Central memory CD8-positive, alpha-beta T cell (primary cell): Measurements from ENCODE around the gene GON7.
"Not testable (repeated sequence)": the region's sequence is repeated elsewhere in the genome, so short reads cannot be mapped to it uniquely, and the experiment has no call there.

Source experiments
- ATAC-seq: fragments of 150-1000 bp; cut with Tn5 transposase; replicated peaks from 2 replicates; pipeline ENCODE4 v1.10.0; 2022; ENCODE audit warnings: mild to moderate bottlenecking, moderate FRiP score, moderate number of reproducible peaks; ENCODE audit not compliant: poor library complexity, severe bottlenecking; ENCODE audit errors: extremely low read depth
- DNase-seq, 2 donors: peaks; one replicate each; pipeline ENCODE4 v3.0.0; 2021; ENCODE audit warnings: low spot score in 2 of 2
- H3K27ac Mint-ChIP-seq: one replicate; pipeline ENCODE4 v1.8.0; 2022; ENCODE audit warnings: low read depth, mild to moderate bottlenecking, moderate library complexity, mixed read lengths
- H3K27me3 Mint-ChIP-seq: one replicate; pipeline ENCODE4 v1.8.0; 2022; ENCODE audit warnings: mixed read lengths
- H3K36me3 Mint-ChIP-seq: one replicate; pipeline ENCODE4 v1.8.0; 2022; ENCODE audit warnings: mild to moderate bottlenecking, moderate library complexity, mixed read lengths; ENCODE audit not compliant: insufficient read depth
- H3K4me1 Mint-ChIP-seq: one replicate; pipeline ENCODE4 v1.8.0; 2022; ENCODE audit warnings: mixed read lengths
- H3K4me3 Mint-ChIP-seq: one replicate; pipeline ENCODE4 v1.8.0; 2022; ENCODE audit warnings: mild to moderate bottlenecking, moderate library complexity, mixed read lengths
- H3K9me3 Mint-ChIP-seq: one replicate; pipeline ENCODE4 v1.8.0; 2022; ENCODE audit warnings: mixed read lengths

Gene GON7

GRCh38 chr14:93206793-93207467, at the start of gene GON7, which contains the start of gene UBR7:
Gene GON7 (minus strand): TSS chr14:93207065. CDS start chr14:93207037, 28 bp downstream.
Gene UBR7 (plus strand): TSS chr14:93207256. CDS start chr14:93207292, 36 bp downstream.
- H3K36me3 Mint-ChIP-seq = peaks cover 27% of the 10 kb centered on the region
- ATAC-seq = peak; percentile 90
- H3K27ac Mint-ChIP-seq = peak within 1 kb of the TSS; percentile 72
- peak; percentile 67 to 75 for DNase-seq
- no peaks in the 10 kb centered on the region for H3K9me3 Mint-ChIP-seq
- H3K4me3 Mint-ChIP-seq = peak within 1 kb of the TSS; percentile 97
- no peaks in the 10 kb centered on the region for H3K27me3 Mint-ChIP-seq
- H3K4me1 Mint-ChIP-seq = peaks cover 52% of the 10 kb centered on the region

DNA sequence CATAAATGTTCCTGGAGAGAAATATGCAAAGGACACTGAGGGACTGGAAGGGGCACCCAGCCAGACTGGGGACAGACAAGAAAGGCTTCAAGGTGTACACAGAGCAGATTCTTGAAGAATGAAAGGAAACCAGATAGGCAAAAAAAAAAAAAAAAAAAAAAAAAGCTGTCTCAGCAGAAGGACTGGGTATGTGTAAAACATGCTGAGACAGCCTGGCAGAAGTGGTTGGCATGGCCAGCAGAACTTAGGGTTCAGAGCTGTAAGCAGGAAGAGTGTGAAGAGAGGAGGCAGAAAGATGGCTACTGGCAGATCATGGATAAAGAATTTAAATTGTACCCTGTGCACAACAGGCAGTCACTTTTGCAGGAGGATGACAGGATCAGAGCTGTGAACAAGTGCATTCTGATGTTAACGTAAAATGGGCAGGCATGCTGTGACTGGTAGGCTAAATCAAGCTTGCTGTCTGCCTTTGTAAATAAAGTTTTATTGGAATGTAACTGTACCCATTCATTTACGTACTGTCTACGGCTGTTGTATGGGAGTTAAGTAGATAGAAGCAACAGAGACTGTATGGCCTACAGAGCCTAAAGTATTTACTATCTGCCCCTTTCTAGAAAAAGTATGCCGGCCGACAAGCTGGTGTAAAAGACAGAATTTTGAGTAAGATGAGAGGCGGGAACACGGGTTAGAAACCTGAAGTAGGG, 42.4 kb upstream of the GON7 start:
- Mint-ChIP-seq H3K27ac (peak overlapping the region; percentile 82), H3K9me3 (no peaks in the 10 kb centered on the region), H3K27me3 (no peaks in the 10 kb centered on the region), H3K36me3 (peaks cover 48% of the 10 kb centered on the region), H3K4me1 (no peaks in the 10 kb centered on the region), H3K4me3 (no peak overlapping the region)
- DNase-seq = no peak
- ATAC-seq = no peak

- Mint-ChIP-seq H3K4me1 (peaks cover 5% of the 10 kb centered on the region), H3K27me3 (no peaks in the 10 kb centered on the region), H3K4me3 (no peak overlapping the region), H3K9me3 (no peaks in the 10 kb centered on the region), H3K27ac (no peak overlapping the region), H3K36me3 (peaks cover 49% of the 10 kb centered on the region)
- DNase-seq (no peak), ATAC-seq (no peak)
Measured at GRCh38 chr14:93246534-93246933, 39.7 kb upstream of the GON7 start.

DNA sequence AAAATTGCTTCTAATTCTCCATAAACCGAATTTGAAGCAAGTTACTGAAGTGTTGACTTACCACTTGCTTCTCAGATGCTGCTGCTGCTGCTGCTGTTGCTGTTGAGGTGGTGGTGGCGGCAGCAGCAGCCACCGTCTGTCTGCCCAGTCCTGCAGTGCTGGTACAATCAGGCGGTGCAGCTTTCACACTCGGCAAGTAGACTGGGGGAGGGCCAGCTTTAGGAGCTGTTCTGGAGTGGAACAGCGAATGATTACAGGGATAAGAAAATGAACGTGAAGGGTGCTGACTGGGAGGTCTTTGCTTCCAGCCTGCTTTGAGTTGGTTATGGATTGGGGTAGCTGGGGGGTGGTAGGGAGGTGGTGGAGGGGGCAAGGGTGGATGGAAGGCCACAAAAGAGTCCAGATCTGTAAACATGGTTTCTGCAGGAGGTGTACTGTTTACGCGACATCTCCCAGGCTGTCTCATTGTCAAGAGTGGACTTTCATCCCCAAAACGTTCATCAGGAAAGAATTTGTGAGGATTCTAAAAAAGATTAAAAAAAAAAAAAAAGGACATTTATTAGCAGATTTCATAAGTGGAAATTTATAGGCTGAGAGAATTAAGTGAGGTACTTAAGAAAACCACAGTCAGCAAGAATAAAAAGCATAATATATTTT, 39.0 kb upstream of the GON7 start:
- Mint-ChIP-seq H3K36me3 (peaks cover 53% of the 10 kb centered on the region), H3K9me3 (no peaks in the 10 kb centered on the region), H3K4me1 (peaks cover 5% of the 10 kb centered on the region), H3K27me3 (no peaks in the 10 kb centered on the region), H3K4me3 (no peak overlapping the region), H3K27ac (no peak overlapping the region)
- ATAC-seq (no peak), DNase-seq (no peak)

DNA sequence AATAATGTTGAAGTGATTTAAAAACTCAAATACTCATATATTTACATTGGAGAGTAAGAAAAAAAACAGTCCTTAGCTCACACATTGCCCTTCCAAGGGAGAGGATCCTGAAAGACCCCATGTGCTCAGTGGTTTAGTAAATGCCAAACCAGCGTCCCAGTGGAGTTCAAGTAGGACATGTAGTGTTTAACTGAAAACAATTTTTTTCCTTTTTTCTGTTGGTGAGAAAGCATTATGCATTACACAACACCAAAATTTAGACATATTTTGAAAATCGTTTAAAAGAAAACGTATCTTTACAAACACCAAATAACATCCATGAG, 33.8 kb upstream of the GON7 start:
- peaks cover 5% of the 10 kb centered on the region for H3K4me1 Mint-ChIP-seq
- H3K36me3 Mint-ChIP-seq = peaks cover 34% of the 10 kb centered on the region
- no peak overlapping the region for H3K27ac Mint-ChIP-seq
- no peaks in the 10 kb centered on the region for H3K9me3 Mint-ChIP-seq
- no peak for ATAC-seq
- no peaks in the 10 kb centered on the region for H3K27me3 Mint-ChIP-seq
- DNase-seq = no peak
- no peak overlapping the region for H3K4me3 Mint-ChIP-seq

DNA sequence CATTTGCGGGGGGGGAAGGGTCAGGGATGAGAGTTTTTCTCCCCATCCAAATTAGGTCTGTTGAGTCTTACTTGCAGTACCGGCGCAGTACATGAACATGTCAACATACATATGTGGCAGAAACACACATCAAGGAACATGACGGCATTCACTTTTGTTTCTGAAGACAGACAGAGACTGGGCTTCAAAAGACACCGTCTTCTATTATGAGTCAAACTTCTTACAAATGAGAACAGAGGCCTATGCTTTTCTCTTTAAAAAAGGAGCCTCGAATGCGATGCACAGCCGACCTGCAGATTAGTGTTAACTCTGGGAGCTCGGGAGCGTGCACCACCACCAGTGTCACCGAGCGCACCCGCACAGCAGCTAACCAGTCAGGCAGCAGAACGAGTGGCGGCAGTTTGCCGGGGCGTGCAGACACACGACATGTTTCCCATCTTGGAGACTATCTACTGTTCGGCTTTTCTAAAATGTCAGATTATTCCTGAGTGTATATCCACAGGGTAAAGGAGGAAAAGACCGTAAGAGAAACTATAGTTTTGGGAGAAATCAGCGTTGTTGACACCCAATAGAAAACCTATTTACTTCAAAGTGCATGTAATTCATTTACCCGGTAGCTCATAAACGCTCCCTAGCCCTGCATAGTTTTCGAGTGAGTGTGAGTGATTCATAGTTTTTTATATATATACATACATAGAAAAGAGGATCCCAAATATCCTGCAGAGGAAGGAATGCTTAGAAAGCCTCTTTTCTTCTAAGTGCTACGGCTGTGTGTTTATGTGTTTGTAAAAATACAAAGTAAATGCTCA, 33.2 kb upstream of the GON7 start:
- DNase-seq (no peak), ATAC-seq (no peak)
- H3K36me3 Mint-ChIP-seq = peaks cover 30% of the 10 kb centered on the region
- no peak overlapping the region for H3K4me3 Mint-ChIP-seq
- H3K4me1 Mint-ChIP-seq = peaks cover 5% of the 10 kb centered on the region
- no peaks in the 10 kb centered on the region for H3K9me3 Mint-ChIP-seq
- no peak overlapping the region for H3K27ac Mint-ChIP-seq
- no peaks in the 10 kb centered on the region for H3K27me3 Mint-ChIP-seq

DNA sequence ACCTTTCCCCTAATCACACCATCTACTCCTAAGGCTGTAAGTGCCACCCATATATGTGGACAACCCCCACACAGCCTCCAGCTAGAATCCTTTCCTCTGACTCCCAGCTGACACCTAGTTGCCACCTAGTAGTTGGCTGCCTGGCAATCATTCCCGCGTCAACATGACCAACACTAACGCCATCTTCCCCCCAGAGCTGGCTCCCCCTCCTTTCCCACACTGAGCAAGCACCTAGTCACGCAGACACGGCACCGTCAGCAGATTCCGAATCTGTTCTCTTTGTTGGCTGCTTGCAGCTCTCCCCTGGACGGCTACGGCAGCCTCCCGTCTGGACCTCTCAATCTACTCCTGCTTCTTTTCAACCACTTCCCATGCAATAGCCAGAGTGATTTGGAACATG, 27.9 kb upstream of the GON7 start:
- peaks cover 20% of the 10 kb centered on the region for H3K4me1 Mint-ChIP-seq
- H3K27ac Mint-ChIP-seq = peak overlapping the region; percentile 38
- H3K9me3 Mint-ChIP-seq = no peaks in the 10 kb centered on the region
- no peak overlapping the region for H3K4me3 Mint-ChIP-seq
- H3K27me3 Mint-ChIP-seq = peaks cover 15% of the 10 kb centered on the region
- no peaks in the 10 kb centered on the region for H3K36me3 Mint-ChIP-seq
- DNase-seq (no peak), ATAC-seq (no peak)

DNA sequence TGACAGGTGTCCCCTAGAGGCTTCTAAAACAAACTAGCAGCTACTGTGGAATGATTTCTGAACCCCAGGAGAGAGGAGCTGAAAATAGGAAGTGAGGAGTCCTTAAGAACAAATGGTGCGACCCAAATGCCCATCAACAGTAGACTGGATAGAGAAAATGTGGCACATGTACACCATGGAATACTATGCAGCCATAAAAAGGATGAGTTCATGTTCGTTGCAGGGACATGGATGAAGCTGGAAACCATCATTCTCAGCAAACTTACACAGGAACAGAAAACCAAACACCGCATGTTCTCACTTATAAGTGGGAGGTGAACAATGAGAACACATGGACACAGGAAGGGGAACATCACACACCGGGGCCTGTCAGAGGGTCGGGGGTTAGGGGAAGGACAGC, 26.2 kb upstream of the GON7 start:
- not testable (repeated sequence) for H3K9me3 Mint-ChIP-seq, H3K4me3 Mint-ChIP-seq, H3K27ac Mint-ChIP-seq, H3K36me3 Mint-ChIP-seq, DNase-seq, ATAC-seq
- H3K27me3 Mint-ChIP-seq = peaks cover 17% of the 10 kb centered on the region
- H3K4me1 Mint-ChIP-seq = peaks cover 22% of the 10 kb centered on the region

- Mint-ChIP-seq H3K4me3 (no peak overlapping the region), H3K9me3 (no peaks in the 10 kb centered on the region), H3K27ac (no peak overlapping the region), H3K27me3 (peaks cover 17% of the 10 kb centered on the region), H3K4me1 (peaks cover 22% of the 10 kb centered on the region), H3K36me3 (peaks cover 12% of the 10 kb centered on the region)
- ATAC-seq (no peak), DNase-seq (no peak)
Measured at GRCh38 chr14:93232159-93232558, 25.3 kb upstream of the GON7 start.

DNA sequence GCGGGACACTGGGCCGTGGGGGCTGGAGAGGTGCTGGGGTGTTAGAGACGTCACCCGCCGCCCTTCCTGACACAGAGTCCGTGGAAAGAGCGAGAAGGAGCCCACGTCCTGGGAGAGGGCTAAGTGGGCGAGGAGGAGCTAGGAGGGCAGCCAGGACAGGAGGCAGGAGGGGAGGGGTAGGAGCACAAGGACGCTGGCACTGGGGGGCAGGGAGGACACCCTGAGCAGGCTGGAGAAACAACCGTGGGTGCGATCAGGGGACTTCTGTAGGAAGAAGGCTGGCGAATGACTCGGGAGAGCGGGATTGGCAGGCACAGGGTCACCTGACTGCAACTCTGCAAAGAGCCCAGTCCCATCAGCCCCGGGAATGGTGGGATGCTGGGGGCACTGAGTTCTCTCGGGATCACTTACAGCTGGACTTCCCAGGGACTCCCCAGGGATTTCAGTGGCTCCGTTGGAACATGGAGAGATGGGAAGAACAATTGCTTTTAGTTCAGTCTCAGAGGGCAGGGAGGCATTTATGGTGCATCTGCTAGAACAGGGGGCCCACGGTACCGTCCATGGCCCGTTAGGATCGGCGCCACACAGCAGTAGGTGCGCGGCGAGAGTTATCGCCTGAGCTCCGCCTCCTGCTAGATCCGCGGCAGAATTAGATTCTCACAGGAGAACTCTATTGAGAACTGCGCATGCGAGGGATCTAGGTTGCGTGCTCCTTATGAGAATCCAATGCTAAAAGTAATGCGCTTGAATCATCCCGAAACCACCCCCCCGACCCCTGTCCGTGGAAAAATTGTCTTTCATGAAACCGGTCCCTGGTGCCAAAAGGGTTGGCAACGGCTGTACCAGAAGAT, 24.5 kb upstream of the GON7 start:
- H3K4me3 Mint-ChIP-seq = peak overlapping the region; percentile 54
- peak overlapping the region; percentile 3 for H3K27ac Mint-ChIP-seq
- H3K9me3 Mint-ChIP-seq = no peaks in the 10 kb centered on the region
- H3K36me3 Mint-ChIP-seq = peaks cover 15% of the 10 kb centered on the region
- DNase-seq (no peak), ATAC-seq (no peak)
- peaks cover 17% of the 10 kb centered on the region for H3K27me3 Mint-ChIP-seq
- peaks cover 22% of the 10 kb centered on the region for H3K4me1 Mint-ChIP-seq

- Mint-ChIP-seq H3K36me3 (peaks cover 19% of the 10 kb centered on the region), H3K27me3 (peaks cover 17% of the 10 kb centered on the region), H3K4me1 (peaks cover 22% of the 10 kb centered on the region), H3K4me3 (peak overlapping the region; percentile 54), H3K9me3 (no peaks in the 10 kb centered on the region), H3K27ac (peak overlapping the region; percentile 3)
- ATAC-seq (no peak), DNase-seq (no peak)
Measured at GRCh38 chr14:93230539-93230938, 23.7 kb upstream of the GON7 start.

DNA sequence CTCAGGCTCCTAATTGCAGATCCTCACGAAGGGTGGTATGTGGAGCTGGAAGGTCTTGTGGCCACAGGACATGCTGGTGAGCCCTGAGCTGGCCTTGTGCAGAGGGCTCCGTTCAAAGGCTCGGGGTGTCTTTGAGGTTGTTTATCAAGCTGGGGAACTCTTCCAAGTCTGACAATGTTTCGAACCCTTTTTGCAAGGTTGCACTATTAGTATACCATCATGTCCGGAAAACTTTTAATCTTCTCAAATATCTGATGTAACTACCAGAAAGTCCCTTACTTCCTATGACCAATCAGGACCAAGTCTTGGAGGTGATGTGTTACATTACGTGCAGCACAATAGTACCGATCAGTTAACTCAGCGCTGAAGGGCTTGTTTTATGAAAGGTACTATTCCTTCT, 21.7 kb upstream of the GON7 start:
- Mint-ChIP-seq H3K4me3 (no peak overlapping the region), H3K27ac (no peak overlapping the region), H3K27me3 (peaks cover 17% of the 10 kb centered on the region), H3K9me3 (no peaks in the 10 kb centered on the region), H3K36me3 (peaks cover 29% of the 10 kb centered on the region), H3K4me1 (peaks cover 17% of the 10 kb centered on the region)
- DNase-seq (no peak), ATAC-seq (no peak)
